ENCODE results near the gene USP16.
"Not testable (repeated sequence)": the region's sequence is repeated elsewhere in the genome, so short reads cannot be mapped to it uniquely, and the experiment has no call there.

Gene USP16

DNA sequence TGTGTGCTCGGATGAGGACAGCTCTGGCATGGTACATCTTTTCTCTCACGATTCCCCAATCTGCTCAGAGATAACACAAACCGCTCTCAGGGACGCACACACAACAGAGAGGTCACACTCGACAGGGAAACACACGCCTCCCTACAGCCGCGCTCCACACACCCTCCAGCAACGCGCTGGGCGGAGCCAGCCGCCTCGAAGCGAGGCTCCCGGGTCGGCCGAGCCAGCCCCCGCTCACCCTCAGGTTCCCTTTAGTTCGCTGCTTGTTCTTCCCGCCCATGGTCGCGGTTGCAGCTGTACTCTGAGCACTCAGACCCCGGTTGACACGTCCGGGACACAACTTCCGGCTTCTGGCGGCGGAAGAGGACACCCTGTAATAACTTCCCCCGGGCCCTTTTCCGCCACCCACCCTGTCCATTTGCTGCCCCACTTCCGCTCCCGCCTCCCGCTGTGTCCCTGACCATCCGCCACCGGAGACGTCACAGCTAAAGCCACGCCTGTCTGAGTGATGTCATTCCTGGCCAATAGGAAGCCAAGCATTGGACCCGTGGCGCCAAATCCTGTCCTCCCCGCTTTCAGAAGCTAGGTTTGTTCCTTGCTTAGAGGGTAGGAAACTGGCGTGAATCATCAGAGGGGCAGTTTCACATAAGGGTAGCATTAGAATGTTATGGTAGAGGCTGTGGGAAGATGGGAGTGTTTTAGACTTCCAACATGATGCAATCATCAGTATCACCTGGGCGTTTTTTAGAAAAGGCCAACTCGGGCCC is 31.8 kb upstream of the USP16 start, which contains the start of gene LTN1:
TSS of gene LTN1 (minus strand) at position 352 of the 767 bp plus-strand sequence. CDS start at position 280, 72 bp downstream.
- peak within 1 kb of the TSS; percentile 85 for H3K4me3 ChIP-seq (ENCODE audit: low read length)
- peak; percentile 98 for DNase-seq (ENCODE audit: low read depth)
- TF ChIP-seq, protein P1, sequence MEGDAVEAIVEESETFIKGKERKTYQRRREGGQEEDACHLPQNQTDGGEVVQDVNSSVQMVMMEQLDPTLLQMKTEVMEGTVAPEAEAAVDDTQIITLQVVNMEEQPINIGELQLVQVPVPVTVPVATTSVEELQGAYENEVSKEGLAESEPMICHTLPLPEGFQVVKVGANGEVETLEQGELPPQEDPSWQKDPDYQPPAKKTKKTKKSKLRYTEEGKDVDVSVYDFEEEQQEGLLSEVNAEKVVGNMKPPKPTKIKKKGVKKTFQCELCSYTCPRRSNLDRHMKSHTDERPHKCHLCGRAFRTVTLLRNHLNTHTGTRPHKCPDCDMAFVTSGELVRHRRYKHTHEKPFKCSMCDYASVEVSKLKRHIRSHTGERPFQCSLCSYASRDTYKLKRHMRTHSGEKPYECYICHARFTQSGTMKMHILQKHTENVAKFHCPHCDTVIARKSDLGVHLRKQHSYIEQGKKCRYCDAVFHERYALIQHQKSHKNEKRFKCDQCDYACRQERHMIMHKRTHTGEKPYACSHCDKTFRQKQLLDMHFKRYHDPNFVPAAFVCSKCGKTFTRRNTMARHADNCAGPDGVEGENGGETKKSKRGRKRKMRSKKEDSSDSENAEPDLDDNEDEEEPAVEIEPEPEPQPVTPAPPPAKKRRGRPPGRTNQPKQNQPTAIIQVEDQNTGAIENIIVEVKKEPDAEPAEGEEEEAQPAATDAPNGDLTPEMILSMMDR (conservative IDR thresholded peaks at IDR 0.05; ENCODE audit: low read depth, low read length), result no peak

DNA sequence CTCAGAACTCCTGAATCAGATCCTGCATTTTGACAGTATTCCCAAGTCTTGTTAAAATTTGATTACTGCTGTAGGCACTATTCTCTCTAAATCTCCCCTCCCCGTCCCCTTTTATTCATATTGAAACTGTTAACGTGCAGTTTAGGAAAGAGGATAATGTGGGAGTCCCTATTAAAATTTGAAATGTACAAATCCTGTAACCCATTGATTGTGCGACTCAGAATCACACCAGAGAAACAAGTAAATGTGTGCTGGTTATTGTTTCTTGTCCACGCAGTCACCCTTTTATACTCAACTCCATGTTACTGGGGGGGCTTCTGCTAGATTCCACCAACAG is 31.2 kb upstream of the USP16 start:
- DNase-seq (ENCODE audit: low read depth), result no peak
- TF ChIP-seq, protein P1 (conservative IDR thresholded peaks at IDR 0.05; ENCODE audit: low read depth, low read length), result no peak
- H3K4me3 ChIP-seq (ENCODE audit: low read length), result peak overlapping the region; percentile 85

DNA sequence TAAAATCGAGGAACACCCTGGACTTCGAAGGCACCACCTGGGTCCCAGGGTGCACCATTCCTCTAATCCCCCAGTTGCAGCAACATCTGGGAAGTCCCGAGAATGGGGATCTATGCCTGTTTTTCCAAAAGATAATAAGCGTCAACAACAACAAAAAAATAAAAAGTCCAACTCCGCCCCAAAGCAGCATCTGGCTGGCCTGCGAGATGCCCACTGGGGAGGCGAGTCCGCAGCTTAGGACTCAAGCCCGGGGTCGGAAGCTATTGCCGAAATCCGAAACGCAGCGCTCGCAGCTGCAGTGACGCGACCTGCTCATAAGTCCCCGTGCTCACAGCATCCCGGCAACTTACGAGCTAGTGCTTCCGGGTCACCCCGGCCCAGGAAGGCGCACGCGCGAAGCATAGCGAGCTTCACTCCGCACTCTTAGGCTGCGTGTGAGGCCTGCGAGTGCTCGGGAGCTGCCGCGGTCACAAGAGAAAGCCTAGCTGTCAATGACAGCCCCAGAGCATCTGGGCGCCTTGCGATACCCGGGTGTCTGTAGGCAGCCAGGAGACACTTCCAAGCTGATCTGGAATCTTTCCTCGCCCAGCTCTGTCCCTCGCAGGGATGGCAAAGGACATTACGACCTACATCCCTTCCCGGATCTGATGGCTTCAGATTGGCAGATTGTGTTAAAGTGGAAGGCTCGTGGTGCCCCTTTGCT is 21.9 kb upstream of the USP16 start:
- peak overlapping the region; percentile 81 for H3K4me3 ChIP-seq (ENCODE audit: low read length)
- TF ChIP-seq, protein P1 (conservative IDR thresholded peaks at IDR 0.05; ENCODE audit: low read depth, low read length), result no peak
- DNase-seq (ENCODE audit: low read depth), result peak; percentile 89

DNA sequence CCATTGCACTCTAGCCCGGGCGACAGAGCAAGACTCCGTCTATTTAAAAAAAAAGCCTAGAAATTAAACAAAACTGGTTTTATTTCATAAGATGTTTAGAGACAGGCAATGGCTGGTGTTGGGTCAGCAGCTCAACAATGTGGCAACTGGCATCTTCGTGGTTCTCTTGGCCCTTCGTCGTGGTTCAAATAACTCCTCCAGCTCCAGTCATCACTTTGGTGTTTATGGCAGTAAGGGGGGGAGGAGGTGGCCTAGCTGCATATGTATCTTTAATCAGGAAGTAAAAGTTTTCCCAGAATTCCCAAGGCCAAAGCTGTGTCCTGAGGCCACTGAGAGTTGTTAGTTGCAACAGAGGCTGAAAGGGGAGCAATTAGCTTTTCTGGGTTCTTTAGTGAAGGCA is 18.8 kb upstream of the USP16 start:
- DNase-seq (ENCODE audit: low read depth), result no peak
- TF ChIP-seq, protein P1 (conservative IDR thresholded peaks at IDR 0.05; ENCODE audit: low read depth, low read length), result no peak

DNA sequence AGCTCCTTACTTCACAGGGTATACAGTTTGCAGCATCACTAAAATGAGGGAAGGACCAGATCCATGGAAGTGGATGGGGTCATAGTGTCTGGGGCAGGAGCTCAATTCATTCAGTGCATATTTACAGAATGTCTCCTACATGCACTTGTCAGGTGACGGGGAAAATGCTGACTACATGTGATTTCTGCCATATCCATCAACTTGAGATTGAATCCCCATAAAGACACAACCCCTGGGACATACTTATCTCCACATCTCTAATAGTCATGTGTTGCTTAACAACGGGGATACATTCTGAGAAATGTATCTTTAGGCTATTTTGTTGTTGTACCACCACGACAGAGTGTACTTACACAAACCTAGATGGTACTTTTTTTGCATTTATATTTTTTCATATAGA is 17.3 kb upstream of the USP16 start:
- no peak for DNase-seq (ENCODE audit: low read depth)
- H3K4me3 ChIP-seq (ENCODE audit: low read length), result no peak overlapping the region
- TF ChIP-seq, protein P1 (conservative IDR thresholded peaks at IDR 0.05; ENCODE audit: low read depth, low read length), result no peak

More for the DNA sequence above, 18.8 kb upstream of the USP16 start:
- no peak overlapping the region for H3K4me3 ChIP-seq (ENCODE audit: low read length)

DNA sequence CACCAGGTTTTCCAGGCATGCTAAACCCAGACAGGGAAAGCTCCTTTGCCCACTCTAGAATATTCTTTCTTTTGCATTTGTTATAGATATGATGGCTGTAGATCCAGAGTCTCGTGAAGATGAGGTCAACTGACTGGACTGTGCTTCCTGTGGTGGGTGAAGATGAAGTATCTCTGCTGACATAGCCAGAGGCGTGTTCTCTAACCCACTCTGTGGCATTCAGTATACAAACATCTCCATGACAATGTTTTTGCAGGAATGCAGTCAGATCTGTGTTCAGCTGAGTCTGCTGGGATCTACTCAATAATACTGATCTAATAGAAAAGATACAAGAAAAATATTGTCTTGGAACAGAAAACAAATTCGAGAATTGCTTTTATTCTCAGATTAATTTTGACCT is 16.7 kb upstream of the USP16 start:
- DNase-seq (ENCODE audit: low read depth), result no peak
- no peak overlapping the region for H3K4me3 ChIP-seq (ENCODE audit: low read length)
- TF ChIP-seq, protein P1 (conservative IDR thresholded peaks at IDR 0.05; ENCODE audit: low read depth, low read length), result no peak

DNA sequence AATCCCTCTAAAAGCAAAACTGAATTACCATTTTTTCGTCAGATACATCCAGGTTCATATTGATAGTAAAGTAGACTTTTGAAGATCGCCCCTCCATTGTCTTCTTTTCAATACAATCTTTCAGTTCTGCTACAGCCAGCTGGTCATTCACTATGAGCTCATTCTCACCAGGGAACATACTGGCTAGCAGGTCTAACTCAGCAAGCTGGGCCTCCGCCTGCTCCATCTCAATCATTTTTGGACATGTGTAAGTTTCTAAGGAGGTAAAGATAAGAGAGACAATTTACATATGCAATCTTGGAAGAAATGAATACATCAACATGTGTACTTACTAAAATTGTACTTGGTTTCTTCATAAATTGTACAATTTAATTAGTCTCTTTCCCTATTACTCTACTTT is 16.1 kb upstream of the USP16 start:
- TF ChIP-seq, protein P1 (conservative IDR thresholded peaks at IDR 0.05; ENCODE audit: low read depth, low read length), result no peak

DNA sequence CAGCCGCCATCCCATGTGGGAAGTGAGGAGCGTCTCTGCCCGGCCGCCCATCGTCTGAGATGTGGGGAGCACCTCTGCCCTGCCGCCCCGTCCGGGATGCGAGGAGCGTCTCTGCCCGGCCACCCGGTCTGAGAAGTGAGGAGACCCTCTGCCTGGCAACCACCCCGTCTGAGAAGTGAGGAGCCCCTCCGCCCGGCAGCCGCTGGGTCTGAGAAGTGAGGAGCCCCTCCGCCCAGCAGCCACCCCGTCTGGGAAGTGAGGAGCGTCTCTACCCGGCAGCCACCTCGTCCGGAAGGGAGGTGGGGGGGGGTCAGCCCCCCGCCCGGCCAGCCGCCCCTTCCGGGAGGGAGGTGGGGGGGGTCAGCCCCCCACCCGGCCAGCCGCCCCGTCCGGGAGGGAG is 13.2 kb upstream of the USP16 start:
- DNase-seq (ENCODE audit: low read depth); H3K4me3 ChIP-seq (ENCODE audit: low read length): not testable (repeated sequence)

More for the DNA sequence above, 16.1 kb upstream of the USP16 start:
- no peak for DNase-seq (ENCODE audit: low read depth)
- no peak overlapping the region for H3K4me3 ChIP-seq (ENCODE audit: low read length)

Measured in retinal pigment epithelial cell (primary cell).